Measurements from ENCODE around the gene OR52W1.

Gene OR52W1

DNA sequence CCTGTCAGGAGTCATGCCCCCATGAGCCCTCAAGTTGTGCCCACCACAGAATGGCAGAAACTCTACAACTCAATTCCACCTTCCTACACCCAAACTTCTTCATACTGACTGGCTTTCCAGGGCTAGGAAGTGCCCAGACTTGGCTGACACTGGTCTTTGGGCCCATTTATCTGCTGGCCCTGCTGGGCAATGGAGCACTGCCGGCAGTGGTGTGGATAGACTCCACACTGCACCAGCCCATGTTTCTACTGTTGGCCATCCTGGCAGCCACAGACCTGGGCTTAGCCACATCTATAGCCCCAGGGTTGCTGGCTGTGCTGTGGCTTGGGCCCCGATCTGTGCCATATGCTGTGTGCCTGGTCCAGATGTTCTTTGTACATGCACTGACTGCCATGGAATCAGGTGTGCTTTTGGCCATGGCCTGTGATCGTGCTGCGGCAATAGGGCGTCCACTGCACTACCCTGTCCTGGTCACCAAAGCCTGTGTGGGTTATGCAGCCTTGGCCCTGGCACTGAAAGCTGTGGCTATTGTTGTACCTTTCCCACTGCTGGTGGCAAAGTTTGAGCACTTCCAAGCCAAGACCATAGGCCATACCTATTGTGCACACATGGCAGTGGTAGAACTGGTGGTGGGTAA, at the start of gene OR52W1:
OR52W1 (plus strand) TSS at position 51 of the 637 bp plus-strand sequence; CDS start at position 51, 0 bp downstream.
- no peak for DNase-seq (ENCODE audit: low spot score)

DNA sequence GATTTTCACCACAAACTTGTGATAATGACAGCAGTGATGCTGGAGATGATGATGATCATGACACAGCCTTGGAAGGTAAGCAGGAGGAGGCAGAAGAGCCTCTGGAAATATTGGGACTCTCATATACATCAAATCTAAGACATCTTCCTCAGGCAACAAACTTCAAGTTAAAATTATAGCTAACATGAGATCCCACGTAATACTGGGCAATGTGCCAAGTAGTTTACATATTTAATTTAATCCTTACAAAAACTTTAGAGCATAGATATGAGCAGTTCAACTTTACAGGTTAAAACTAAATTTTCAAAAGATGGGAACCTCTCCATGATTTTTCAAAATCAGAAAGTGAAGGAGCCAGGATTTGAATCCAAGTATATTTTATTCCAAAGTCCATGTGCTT, 47.9 kb upstream of the OR52W1 start:
- DNase-seq (ENCODE audit: low spot score) = no peak

- no peak for DNase-seq (ENCODE audit: low spot score)
These were observed 46.9 kb upstream of the OR52W1 start for GRCh38 chr11:6152126-6152525.

GRCh38 chr11:6156628-6157359, 42.2 kb upstream of the OR52W1 start:
- DNase-seq (ENCODE audit: low spot score) = no peak

DNA sequence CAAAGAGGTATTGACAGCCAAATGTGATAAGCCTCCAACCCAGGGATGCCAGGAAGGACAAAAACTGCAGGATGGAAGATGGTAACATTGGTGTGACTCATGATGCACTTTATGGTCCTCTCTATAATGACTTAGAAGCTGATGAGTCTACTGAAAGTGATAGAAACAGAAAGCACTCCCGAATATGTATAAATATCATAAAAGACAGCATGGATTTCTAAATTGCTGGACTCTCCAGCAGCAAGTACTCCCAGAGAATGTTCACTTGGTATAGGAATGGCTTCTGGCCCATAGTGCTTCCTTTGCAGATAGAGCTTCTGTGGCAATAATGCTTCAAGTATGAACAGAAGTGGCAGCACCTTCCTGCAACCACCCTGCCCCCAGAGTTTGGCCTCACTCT, 28.8 kb upstream of the OR52W1 start, which contains the start of gene OR52B2:
OR52B2 (minus strand) TSS at position 101 of the 400 bp plus-strand sequence; CDS start at position 101, 0 bp downstream.
- DNase-seq (ENCODE audit: low spot score) = no peak

DNA sequence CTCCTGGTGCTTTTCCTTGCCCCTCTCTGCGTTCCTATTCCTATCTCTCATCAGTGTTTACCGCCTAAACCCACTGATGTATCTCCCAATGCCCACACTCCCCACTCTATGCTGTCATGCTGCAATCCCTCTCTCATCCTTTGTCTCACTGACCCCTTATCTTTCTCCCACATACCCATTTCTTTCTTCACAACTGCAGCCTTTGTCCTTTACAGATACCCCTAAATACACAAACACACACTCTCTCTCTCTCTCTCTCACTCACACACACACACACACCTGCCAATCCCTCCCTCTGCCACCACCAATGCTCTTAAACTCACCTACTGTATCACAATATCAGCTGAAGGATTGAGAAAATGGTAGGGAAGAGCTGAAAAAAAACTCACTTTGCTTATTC, 23.6 kb upstream of the OR52W1 start:
- DNase-seq (ENCODE audit: low spot score) = no peak

DNA sequence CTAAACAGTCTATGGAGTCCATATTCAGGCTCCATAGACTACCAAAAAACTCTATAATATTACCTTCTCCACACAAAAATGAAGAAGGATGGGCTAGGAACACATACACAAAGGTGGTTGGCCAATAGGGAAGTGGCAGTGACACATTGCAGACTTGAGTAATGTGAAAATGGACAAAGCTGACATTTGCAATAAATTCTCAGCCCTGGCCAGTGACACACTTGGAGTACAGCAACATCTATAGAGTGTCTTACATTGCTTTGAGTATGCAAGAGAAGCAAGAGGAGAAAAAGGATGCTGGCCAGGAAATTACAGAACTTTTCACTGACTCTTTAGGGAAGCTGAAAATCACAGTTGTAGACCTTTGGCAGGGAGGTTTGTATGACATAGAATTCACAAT, 7.3 kb upstream of the OR52W1 start:
- no peak for DNase-seq (ENCODE audit: low spot score)

GRCh38 chr11:6194065-6194581, 4.9 kb upstream of the OR52W1 start:
- DNase-seq (ENCODE audit: low spot score) = no peak

GRCh38 chr11:6196396-6196795, 2.6 kb upstream of the OR52W1 start:
- no peak for DNase-seq (ENCODE audit: low spot score)

DNA sequence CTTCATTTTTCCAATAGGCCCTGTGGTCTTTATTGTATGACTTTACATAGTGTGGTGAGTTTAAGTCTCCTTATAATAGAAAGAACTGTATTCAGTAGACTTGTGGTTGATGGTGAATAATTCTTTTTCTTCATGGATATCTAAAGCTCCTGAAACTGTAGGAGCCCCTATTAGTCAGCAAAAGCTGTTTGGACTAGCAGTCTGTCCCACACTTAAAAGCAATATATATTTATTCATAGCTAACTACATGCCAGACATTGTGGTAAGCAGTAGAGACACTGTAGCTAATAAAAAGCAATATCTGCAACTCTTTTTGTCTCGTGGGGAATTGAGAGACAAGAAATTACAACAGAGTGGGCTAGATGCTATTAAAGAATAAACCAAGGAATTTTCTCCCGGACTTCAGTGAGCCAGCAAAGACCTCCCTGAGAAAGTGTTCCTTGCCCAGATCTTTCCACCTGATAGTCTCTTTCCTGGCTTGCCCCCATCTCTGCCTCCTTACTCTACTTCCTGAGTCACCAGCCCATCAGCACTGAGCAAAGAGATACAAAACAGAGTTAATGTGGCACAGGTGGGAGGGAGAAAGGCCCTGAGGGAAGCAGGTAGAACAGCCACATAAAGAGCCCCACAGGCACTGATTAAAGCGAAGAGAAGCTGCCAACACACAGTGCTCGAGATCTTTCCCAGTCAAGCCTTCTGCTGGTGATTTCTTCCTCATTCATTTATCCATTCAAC, 1.4 kb upstream of the OR52W1 start:
- DNase-seq (ENCODE audit: low spot score) = no peak

DNA sequence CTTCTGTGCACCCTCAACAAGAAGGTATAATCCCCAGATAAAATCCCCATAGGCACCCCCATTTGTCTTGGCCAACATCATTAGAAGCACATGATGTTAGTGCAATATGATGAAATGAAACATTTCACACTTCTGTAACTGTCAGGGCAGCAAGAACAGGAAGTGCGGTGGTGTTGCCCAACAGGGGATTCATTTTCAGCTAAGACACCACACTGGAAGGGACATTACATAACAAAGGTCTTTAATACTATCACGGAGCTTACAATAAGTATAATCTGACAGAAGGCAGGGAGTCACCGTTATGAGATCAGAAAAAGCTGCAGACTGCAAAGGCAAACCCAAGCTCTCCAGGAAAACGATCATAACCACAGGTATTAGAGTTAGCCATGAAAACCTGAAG, 2.0 kb downstream of the OR52W1 start:
- DNase-seq (ENCODE audit: low spot score) = no peak

- peak; percentile 16 for DNase-seq (ENCODE audit: low spot score)
These were observed 2.5 kb downstream of the OR52W1 start for GRCh38 chr11:6201481-6201880.

- DNase-seq (ENCODE audit: low spot score) = peak; percentile 29
These were observed 3.0 kb downstream of the OR52W1 start for GRCh38 chr11:6202041-6202440.

- DNase-seq (ENCODE audit: low spot score) = no peak
These were observed 4.3 kb downstream of the OR52W1 start for GRCh38 chr11:6203327-6203726.

GRCh38 chr11:6204706-6205105, 5.7 kb downstream of the OR52W1 start:
- no peak for DNase-seq (ENCODE audit: low spot score)

DNA sequence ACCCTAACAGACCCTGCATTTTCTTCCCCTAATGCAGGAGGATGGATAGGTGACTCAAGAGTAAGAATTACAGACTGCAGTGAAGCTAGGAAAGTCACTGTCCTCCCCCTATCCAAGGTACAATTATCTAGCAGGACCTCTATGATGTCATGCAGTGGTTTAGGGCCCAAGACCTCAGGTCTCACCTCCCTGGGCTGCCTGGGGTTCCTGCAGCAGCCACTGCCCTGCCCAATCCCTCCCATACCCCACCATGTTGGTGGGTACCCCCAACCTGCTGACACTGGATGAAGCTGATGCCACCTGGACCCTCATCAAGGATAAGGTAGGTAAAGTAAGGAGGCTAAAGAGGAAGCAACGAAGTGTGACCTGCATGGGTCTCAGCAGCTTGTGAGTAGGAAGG, 6.3 kb downstream of the OR52W1 start, which contains the start of gene C11orf42:
C11orf42 (plus strand) TSS at position 192 of the 400 bp plus-strand sequence; CDS start at position 251, 59 bp downstream.
- no peak for DNase-seq (ENCODE audit: low spot score)

- no peak for DNase-seq (ENCODE audit: low spot score)
These were observed 7.6 kb downstream of the OR52W1 start for GRCh38 chr11:6206456-6207180.

DNA sequence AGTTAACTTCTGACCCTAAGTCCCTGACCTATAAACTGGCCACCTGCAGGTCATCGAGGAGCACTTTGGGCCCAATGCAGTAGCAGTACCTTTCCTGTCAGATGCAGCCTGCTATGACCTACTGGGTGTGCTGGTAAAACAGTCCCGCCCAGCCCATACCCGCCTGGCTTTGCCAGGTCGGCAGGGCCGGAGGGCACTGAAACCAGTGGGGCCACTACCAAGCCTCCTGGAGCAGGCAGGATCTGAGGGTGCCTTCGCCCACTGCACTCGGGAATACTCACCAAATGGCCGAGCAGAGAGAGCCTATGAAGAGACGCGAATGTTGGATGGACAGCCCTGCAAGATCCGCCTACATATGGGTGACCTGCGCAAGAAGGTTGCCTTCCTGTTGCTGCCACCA, 10.8 kb downstream of the OR52W1 start:
- no peak for DNase-seq (ENCODE audit: low spot score)

GRCh38 chr11:6210274-6210955, 11.4 kb downstream of the OR52W1 start:
- DNase-seq (ENCODE audit: low spot score) = peak; percentile 35

DNA sequence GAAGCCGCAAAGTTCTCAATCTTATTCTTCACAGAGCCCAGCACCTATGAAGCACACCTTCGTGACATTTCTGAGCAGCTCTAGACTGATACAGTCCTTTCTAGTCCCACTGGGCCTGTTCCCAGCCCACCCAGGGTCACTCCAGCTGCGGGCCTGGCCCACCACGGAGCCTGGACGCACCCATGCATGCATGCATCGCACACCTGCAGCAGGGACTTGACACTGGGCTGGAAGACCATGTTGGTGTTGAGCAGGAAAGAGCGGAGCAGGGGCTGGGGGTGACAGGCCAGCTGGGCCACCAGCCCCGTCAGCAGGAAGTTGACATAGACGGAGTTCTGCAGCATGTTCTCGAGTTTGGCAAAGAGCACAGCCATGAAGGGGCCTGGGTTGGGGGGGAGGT, 15.5 kb downstream of the OR52W1 start:
- DNase-seq (ENCODE audit: low spot score) = no peak

DNA sequence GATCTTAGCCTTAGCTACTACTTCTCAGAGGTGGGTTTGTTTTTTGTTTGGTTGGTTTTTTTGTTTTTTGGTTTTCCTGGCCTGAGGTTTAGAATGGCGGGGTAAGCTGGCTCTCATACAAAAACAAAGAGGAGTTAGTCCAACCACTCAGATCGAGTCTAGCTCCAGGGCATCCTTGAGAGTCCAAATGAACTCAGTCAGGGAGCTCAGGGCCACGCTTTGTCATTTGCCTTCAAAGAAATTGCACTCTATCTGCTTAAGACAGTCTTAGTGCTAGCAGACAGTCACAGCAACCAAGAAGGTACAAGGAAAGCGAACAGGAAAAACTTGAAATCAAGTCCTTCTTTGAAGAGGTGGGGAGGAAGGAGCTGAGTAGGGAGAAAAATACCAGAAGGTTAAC, 17.5 kb downstream of the OR52W1 start:
- DNase-seq (ENCODE audit: low spot score) = no peak
